T-helper 9 cell (primary cell): ENCODE results near the gene RABL2B.
"Not testable (repeated sequence)": the region's sequence is repeated elsewhere in the genome, so short reads cannot be mapped to it uniquely, and the experiment has no call there.

Source experiments
- DNase-seq: peaks from one replicate; pipeline ENCODE4 v3.0.0-alpha.2; 2020
- total RNA-seq, 2 donors: gene quantifications; one replicate each; lab custom pipeline; 2026; lab: John Stamatoyannopoulos, UW

Gene RABL2B
- total RNA-seq: 11.5 to 15.4 reads per million in 2 donors

GRCh38 chr22:50783033-50783879, at the start of gene RABL2B:
RABL2B (minus strand) TSS chr22:50783636; CDS start chr22:50782294, 1,342 bp downstream.
- DNase-seq: peak; percentile 82

- DNase-seq: not testable (repeated sequence)
These were observed 3.5 kb upstream of the RABL2B start for GRCh38 chr22:50786936-50787335.

DNA sequence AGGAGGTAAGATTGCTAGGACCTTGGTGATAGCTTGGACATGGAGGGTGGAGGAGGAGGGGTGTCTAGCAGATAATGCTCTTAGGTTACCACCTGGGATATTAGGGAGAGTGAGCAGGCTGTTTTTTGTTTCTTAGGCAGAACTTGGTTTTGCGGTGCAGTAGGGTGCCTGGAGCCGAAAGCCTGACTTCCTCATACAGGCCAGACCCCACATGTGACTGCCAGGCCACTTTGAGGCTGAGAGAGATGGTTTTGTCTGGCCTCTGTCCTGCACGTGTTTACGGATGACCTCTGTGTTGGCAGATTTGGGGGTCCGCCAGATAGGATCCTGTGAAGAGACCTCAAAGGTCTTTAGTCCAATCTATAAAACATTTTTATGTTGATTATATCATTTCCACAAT, 1.9 kb upstream of the RABL2B start:
- DNase-seq: not testable (repeated sequence)

DNA sequence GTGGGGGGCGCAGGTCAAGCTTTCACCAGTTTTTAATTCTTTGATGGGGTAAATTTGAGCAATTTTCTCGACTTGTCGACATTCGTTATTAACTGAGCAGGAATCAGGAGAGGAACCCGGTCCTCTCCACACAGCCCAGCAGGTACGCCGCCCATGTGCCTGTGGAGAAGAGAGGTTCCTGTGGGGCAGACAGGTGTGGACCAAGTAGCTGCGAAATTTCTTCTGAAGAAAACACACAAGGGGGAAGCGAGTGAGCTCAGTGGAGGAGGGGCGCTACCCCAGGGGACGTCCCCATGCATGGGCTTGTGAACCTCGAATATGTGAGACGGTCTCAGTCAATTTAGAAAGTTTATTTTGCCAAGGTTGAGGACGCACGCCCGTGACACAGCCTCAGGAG, 442 bp upstream of the RABL2B start:
- not testable (repeated sequence) for DNase-seq

- not testable (repeated sequence) for DNase-seq
These were observed 1.2 kb downstream of the RABL2B start for GRCh38 chr22:50782253-50782652.

GRCh38 chr22:50780244-50780643, 3.2 kb downstream of the RABL2B start:
- DNase-seq: not testable (repeated sequence)

GRCh38 chr22:50777631-50778030, 5.8 kb downstream of the RABL2B start:
- not testable (repeated sequence) for DNase-seq

DNA sequence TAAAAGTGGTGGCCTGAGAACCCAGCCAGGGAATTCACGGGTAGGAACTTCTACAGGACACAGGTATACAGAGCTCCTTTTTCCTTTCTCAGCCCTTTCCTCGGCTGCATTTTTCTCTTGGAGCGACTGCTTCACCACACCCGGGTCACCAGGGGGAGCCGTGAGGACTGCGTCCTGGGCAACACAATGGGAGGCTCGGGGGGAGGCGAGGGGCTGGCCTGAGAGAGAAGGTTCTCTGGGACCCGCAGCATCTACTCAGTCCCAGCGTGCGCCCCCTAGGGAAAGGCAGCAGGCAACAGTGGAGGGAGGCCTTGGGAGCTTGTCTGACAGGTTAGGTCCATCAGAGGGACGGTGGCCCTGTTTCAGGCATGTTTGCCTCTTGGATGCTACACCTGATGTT, 8.3 kb downstream of the RABL2B start:
- not testable (repeated sequence) for DNase-seq

DNA sequence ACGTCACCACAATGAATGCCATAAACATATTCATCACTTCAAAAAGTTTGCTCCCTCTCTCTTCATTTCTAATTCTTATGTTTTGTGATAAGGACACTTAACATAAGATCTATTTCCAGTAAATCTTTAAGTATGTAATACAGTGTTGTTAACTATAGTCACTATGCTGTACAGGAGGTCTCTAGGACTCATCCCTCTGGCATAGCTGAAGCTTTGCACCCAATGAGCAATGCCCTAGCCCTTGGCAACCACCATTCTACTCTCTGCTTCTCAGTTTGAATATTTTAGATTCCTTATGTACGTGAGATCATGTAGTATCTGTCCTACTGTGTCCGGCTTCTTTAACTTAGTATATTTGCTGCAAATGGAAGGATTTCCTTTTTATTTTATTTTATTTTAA, 19.1 kb downstream of the RABL2B start:
- not testable (repeated sequence) for DNase-seq

DNA sequence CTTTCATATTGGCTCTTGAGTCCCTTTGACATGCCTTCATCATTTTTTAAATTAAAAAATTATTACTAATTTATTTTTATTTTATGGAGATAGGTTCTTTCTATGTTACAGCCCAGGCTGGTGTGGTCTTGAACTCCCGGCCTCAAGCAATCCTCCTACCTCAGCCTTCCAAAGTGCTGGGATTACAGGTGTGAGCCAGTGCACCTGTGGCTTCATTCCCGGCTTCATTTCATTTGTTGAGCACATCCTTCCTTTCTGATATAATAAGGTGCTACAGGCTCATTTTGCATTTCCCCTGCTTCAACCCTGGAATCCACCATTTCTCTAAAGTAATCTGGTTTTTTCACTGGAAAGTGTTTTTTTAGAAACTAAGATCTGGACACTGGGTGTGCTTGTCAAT, 21.6 kb downstream of the RABL2B start:
- DNase-seq: not testable (repeated sequence)

GRCh38 chr22:50759597-50760341, 23.7 kb downstream of the RABL2B start:
- not testable (repeated sequence) for DNase-seq

- peak; percentile 47 for DNase-seq
These were observed 26.4 kb downstream of the RABL2B start for GRCh38 chr22:50756949-50757491.

GRCh38 chr22:50756406-50756805, 27.0 kb downstream of the RABL2B start:
- DNase-seq: not testable (repeated sequence)

GRCh38 chr22:50755251-50755650, 28.2 kb downstream of the RABL2B start:
- DNase-seq: not testable (repeated sequence)

DNA sequence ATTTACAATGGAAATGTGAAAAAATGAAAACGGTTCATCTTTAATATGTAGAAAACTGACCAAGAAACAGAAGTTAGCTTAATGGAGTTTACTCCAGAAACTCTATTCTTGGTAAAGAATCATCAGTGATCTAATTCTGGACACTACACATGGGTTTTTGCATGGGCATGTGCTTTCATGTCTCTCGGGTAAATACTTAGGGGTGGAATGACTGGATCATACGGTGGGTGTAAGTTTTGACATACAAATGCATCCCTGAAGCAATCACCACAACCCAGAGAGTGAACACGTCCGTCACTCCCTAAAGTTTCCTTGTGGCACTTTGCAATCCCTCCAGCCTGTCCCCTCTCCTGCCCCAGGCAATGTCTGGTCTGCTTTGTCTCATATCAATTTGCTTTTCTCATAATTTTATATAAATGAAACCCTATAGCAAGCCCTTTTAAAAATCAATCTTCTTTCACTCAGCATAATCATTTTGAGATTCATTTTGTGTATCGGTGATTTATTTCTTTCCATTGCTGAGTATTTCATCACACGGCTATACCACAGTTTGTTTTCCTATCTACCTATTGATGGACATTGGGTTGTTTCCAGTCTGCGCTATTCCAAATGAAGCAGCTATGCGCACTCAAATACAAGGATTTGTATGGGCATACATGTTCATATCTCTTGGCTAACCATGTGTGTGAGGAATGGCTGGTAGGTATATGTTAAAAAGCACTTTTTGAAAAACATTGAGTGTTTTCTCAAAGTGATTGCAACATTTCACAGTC, 33.9 kb downstream of the RABL2B start:
- not testable (repeated sequence) for DNase-seq

DNA sequence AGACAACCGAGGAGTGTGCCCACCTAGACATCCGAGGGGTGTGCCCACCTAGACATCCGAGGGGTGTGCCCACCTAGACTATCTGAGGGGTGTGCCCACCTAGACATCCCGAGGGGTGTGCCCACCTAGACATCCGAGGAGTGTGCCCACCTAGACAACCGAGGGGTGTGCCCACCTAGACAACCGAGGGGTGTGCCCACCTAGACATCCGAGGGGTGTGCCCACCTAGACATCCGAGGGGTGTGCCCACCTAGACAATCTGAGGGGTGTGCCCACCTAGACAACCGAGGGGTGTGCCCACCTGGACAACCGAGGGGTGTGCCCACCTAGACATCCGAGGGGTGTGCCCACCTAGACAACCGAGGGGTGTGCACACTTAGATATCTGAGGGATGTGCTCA, 34.8 kb downstream of the RABL2B start:
- not testable (repeated sequence) for DNase-seq

DNA sequence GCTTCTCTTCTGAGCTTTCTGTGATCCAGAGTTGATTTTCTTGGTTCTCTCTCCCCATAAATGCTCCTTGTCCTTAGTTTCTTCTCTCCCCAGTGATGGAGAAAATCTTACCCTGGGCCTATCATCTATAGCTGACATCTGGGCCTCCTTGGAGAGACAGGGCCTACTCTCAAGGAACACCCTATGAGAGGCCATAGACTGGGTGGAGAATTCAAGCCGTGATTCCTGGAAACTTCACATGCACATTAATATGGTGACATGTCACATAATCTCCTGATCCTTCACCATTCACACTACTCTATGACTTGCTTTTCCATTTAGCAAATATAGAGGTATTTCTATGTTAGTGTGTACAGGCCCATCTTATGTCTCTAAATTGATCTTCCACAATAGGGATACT, 35.9 kb downstream of the RABL2B start:
- DNase-seq: not testable (repeated sequence)

- not testable (repeated sequence) for DNase-seq
These were observed 39.0 kb downstream of the RABL2B start for GRCh38 chr22:50744424-50744823.

DNA sequence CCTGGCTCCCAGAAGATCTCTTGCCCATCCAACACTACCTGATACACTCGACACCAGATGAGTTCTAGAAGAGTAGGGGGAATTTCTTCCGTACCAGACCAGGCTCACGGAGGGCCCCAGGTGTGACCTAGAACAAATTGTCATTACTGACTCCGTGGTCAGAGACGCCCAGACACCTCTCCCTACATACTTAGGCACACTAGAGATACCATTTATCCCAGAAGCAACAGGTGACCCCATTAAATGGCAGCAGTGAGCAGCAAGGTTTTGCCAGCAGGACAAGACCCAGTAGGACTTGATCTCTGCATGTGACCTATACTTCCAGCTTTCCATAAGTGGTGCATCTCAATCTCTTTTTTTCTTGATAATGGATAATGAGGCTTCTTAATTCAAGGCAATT, 42.7 kb downstream of the RABL2B start:
- not testable (repeated sequence) for DNase-seq

GRCh38 chr22:50739894-50740293, 43.5 kb downstream of the RABL2B start:
- no peak for DNase-seq

DNA sequence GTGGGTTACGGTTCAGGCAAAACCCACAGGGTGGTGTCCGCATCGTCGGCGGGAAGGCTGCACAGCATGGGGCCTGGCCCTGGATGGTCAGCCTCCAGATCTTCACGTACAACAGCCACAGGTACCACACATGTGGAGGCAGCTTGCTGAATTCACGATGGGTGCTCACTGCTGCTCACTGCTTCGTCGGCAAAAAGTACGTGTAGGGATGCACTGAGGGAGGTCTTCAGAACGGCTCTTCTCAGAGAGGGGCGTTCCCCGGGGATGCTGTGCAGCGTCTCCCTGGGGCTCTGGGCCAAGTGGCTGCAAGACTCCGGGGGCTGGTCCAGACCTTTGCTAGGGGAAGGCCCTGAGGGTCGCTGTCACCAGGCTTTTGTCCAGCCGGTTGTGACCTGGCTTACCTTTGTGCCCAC, 44.2 kb downstream of the RABL2B start:
- no peak for DNase-seq

GRCh38 chr22:50738649-50739227, 44.7 kb downstream of the RABL2B start:
- no peak for DNase-seq
